Muscle layer of duodenum (tissue), 2 donors: ENCODE measurements around the gene PLA2G4E.

Experiments used
- H3K27ac ChIP-seq: one replicate; pipeline ENCODE4 v1.7.0; 2013; ENCODE audit warnings: mild to moderate bottlenecking, low read length
- H3K27me3 ChIP-seq: one replicate; pipeline ENCODE4 v1.7.0; 2013; ENCODE audit warnings: low read depth, mild to moderate bottlenecking, control low read depth, low read length
- H3K36me3 ChIP-seq, 2 donors: one replicate each; pipeline ENCODE4 v1.7.0; 2013; ENCODE audit warnings: low read length in 2 of 2, control low read depth in 1 of 2, mild to moderate bottlenecking in 1 of 2; ENCODE audit not compliant: insufficient read depth in 2 of 2, control insufficient read depth in 1 of 2
- H3K4me1 ChIP-seq, 2 donors: one replicate each; pipeline ENCODE4 v1.7.0; 2013; ENCODE audit warnings: low read length in 2 of 2, mild to moderate bottlenecking in 2 of 2, control low read depth in 1 of 2, moderate library complexity in 1 of 2; ENCODE audit not compliant: insufficient read depth in 2 of 2, control insufficient read depth in 1 of 2
- H3K4me3 ChIP-seq, 2 donors: one replicate each; pipeline ENCODE4 v1.7.0; 2013; ENCODE audit warnings: low read length in 2 of 2, low read depth in 1 of 2, mild to moderate bottlenecking in 1 of 2
- H3K9me3 ChIP-seq, 2 donors: one replicate each; pipeline ENCODE4 v1.7.0; 2013; ENCODE audit warnings: low read length in 2 of 2, control low read depth in 1 of 2, mild to moderate bottlenecking in 1 of 2; ENCODE audit not compliant: control insufficient read depth in 1 of 2
- donor health status: healthy.

The PLA2G4E gene, protein sequence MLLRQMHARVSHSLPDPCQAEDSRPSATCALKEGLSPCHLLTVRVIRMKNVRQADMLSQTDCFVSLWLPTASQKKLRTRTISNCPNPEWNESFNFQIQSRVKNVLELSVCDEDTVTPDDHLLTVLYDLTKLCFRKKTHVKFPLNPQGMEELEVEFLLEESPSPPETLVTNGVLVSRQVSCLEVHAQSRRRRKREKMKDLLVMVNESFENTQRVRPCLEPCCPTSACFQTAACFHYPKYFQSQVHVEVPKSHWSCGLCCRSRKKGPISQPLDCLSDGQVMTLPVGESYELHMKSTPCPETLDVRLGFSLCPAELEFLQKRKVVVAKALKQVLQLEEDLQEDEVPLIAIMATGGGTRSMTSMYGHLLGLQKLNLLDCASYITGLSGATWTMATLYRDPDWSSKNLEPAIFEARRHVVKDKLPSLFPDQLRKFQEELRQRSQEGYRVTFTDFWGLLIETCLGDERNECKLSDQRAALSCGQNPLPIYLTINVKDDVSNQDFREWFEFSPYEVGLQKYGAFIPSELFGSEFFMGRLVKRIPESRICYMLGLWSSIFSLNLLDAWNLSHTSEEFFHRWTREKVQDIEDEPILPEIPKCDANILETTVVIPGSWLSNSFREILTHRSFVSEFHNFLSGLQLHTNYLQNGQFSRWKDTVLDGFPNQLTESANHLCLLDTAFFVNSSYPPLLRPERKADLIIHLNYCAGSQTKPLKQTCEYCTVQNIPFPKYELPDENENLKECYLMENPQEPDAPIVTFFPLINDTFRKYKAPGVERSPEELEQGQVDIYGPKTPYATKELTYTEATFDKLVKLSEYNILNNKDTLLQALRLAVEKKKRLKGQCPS

DNA sequence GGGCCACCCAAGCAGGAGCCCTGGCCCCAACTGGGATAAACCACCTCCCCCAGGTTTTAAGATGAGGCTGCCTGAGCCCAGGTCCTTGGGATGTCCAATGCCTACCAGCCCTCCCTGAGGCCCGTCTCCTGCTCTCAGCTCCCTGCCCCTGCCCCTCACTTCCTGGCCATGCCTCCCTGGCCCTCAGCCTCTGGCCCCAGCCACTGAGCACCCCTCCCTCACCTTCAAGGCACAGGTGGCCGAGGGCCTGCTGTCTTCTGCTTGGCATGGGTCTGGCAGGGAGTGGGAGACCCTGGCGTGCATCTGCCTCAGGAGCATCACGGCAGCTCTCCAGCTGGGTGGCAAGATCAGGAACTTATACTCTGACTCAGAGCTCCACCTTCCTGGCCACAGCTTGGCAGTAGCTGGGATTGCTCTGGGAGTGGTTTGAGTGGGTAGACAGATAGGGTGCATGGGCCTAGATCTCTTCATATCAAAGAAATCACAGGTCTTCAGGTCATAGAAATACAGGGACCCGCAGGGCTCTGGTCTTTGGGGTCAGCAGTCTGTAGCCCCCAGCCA is at the start of gene PLA2G4E:
Gene PLA2G4E, minus strand, starts transcription at position 330 of the 561 bp plus-strand sequence. Its CDS starts 12 bp downstream, at position 318.
- no peaks in the 10 kb centered on the region for H3K9me3 ChIP-seq
- no peaks in the 10 kb centered on the region for H3K4me1 ChIP-seq
- no peaks in the 10 kb centered on the region for H3K36me3 ChIP-seq
- H3K27me3 ChIP-seq, result no peaks in the 10 kb centered on the region
- no peak within 1 kb of the TSS for H3K27ac ChIP-seq
- H3K4me3 ChIP-seq, result no peak within 1 kb of the TSS

DNA sequence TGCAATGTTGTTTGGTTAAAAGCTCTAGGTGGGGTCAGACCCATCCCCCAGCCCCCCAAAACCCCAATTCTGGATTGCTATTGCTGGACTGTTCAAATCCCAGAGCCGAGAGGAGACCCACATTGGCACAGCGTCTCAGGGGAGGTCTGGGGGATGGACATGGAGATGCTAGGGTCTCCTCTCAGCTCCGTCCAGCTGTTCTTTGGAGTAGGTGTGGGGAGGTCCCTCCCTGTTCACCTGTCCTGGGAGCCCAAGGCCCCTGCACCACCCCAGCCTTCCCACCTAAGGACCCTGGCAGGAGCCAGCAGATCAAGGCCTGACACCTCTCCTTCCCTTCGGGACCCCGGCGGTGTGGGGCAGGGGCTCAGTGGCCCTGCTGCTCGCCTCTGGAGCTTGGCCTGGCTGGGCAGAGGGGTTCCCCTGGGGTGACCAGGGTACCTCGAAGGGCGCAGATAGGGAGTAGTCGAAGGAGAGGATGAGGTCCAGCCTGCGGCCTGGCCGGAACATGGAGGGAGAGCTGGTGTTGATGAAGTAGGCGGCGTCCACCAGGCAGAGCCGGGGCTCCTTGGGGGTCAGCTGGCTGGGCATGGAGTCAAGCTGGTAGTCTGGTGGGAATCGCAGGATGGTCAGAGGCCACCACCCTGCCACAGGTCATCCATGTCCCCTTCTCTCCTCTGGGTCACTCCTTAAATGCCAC is 49.6 kb upstream of the PLA2G4E start:
- peaks cover 0 to 3% of the 10 kb centered on the region in 2 donors for H3K9me3 ChIP-seq
- no peaks in the 10 kb centered on the region for H3K36me3 ChIP-seq
- no peak overlapping the region for H3K4me3 ChIP-seq
- no peaks in the 10 kb centered on the region for H3K27me3 ChIP-seq
- H3K4me1 ChIP-seq, result no peaks in the 10 kb centered on the region
- H3K27ac ChIP-seq, result no peak overlapping the region

- Histone ChIP-seq H3K36me3 (no peaks in the 10 kb centered on the region), H3K27me3 (no peaks in the 10 kb centered on the region), H3K27ac (no peak overlapping the region), H3K4me3 (no peak overlapping the region), H3K4me1 (no peaks in the 10 kb centered on the region), H3K9me3 (peaks cover 0 to 3% of the 10 kb centered on the region in 2 donors)
These were observed 48.8 kb upstream of the PLA2G4E start for GRCh38 chr15:42069496-42070278.

DNA sequence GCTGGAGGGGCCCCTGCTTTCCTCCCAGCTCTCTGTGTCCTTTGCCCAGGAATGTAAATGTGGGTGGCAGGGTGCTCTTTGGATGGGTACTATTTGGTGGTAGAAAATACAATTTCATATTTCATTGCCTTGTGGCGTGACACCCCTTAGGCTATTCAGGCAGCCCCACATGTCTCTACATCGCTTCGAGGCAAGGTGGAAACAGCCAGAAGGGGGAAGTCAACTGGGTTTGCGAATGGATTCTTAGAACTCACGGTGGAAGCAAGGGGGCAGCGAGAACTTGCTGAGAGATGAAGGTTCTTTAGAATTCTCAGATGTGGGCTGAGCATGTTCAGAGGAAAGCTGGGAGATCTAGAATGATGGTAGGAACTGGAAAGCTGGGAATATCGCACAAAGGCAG is 48.2 kb upstream of the PLA2G4E start:
- no peaks in the 10 kb centered on the region for H3K27me3 ChIP-seq
- H3K27ac ChIP-seq, result no peak overlapping the region
- no peak overlapping the region for H3K4me3 ChIP-seq
- H3K4me1 ChIP-seq, result no peaks in the 10 kb centered on the region
- H3K36me3 ChIP-seq, result no peaks in the 10 kb centered on the region
- peaks cover 0 to 3% of the 10 kb centered on the region in 2 donors for H3K9me3 ChIP-seq

- Histone ChIP-seq H3K27me3 (no peaks in the 10 kb centered on the region), H3K9me3 (peaks cover 0 to 3% of the 10 kb centered on the region in 2 donors), H3K4me1 (no peaks in the 10 kb centered on the region), H3K27ac (no peak overlapping the region), H3K4me3 (no peak overlapping the region), H3K36me3 (no peaks in the 10 kb centered on the region)
These were observed 47.8 kb upstream of the PLA2G4E start for GRCh38 chr15:42068601-42069000.

GRCh38 chr15:42066764-42067415 is 46.0 kb upstream of the PLA2G4E start:
- Histone ChIP-seq H3K36me3 (no peaks in the 10 kb centered on the region), H3K27me3 (no peaks in the 10 kb centered on the region)

DNA sequence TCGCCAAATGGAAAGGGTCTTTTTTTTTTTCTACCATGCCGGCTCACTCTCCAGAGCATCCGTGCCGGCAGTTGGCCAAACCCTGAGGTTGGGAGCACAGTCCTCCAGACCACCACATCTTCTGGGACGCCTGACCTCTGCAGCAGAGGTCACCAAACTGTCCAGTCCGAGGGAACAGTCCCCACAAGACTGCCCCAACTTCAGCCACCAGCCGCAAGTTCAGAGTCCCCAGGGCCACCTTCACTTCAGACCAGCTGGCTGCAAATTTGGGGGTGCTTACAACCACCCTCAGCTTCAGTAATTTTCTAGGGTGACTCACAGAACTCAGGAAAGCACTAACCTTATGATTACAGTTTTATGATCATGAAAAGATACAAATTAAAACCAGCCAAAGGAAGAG is 44.6 kb upstream of the PLA2G4E start:
- Histone ChIP-seq H3K27me3 (no peaks in the 10 kb centered on the region), H3K4me3 (no peak overlapping the region), H3K27ac (no peak overlapping the region), H3K9me3 (peaks cover 0 to 3% of the 10 kb centered on the region in 2 donors), H3K36me3 (no peaks in the 10 kb centered on the region), H3K4me1 (no peaks in the 10 kb centered on the region)

More at GRCh38 chr15:42066764-42067415, 46.0 kb upstream of the PLA2G4E start:
- no peaks in the 10 kb centered on the region for H3K4me1 ChIP-seq
- H3K9me3 ChIP-seq, result peaks cover 0 to 3% of the 10 kb centered on the region in 2 donors
- H3K27ac ChIP-seq, result no peak overlapping the region
- no peak overlapping the region for H3K4me3 ChIP-seq

GRCh38 chr15:42065033-42065432 is 44.2 kb upstream of the PLA2G4E start:
- Histone ChIP-seq H3K27ac (no peak overlapping the region), H3K4me3 (no peak overlapping the region), H3K4me1 (no peaks in the 10 kb centered on the region), H3K27me3 (no peaks in the 10 kb centered on the region), H3K36me3 (no peaks in the 10 kb centered on the region), H3K9me3 (peaks cover 0 to 3% of the 10 kb centered on the region in 2 donors)

DNA sequence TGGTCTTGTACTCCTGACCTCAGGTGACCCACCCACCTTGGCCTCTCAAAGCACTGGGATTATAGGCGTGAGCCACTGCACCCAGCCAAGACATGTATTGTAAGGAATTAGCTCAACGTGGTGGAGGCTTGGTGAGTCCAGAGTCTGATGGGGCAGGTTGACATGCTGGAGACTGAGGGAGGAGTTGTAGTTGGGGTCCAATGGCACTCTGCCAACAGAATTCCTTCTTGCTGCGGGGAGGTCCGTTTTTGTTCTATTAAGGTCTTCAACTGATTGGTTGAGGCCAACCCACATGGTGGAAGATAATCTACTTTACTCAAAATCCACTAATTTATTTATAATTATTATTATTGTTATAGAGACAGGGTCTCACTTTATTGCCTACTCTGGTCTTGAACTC is 43.4 kb upstream of the PLA2G4E start:
- Histone ChIP-seq H3K36me3 (no peaks in the 10 kb centered on the region), H3K4me3 (no peak overlapping the region), H3K4me1 (no peaks in the 10 kb centered on the region), H3K9me3 (peaks cover 0 to 3% of the 10 kb centered on the region in 2 donors), H3K27ac (no peak overlapping the region), H3K27me3 (no peaks in the 10 kb centered on the region)
